Effector memory CD4-positive, alpha-beta T cell (primary cell): Measurements from ENCODE around the gene CPD.
"Not testable (repeated sequence)": the region's sequence is repeated elsewhere in the genome, so short reads cannot be mapped to it uniquely, and the experiment has no call there.

Experiments used
- DNase-seq, 3 donors: peaks; one replicate each; pipeline ENCODE4 v3.0.0-alpha.2; 2020
- H3K27ac ChIP-seq: 2 replicates; pipeline ENCODE4 v1.7.0; 2013; ENCODE audit warnings: mild to moderate bottlenecking, low read length, moderate library complexity; ENCODE audit not compliant: insufficient read depth, poor library complexity, severe bottlenecking
- H3K27me3 ChIP-seq: replicated peaks from 2 replicates; pipeline ENCODE4 v1.7.0; 2013; ENCODE audit warnings: mild to moderate bottlenecking, low read length; ENCODE audit not compliant: insufficient read depth, control insufficient read depth, poor library complexity, severe bottlenecking
- H3K36me3 ChIP-seq: 2 replicates; pipeline ENCODE4 v1.7.0; 2013; ENCODE audit warnings: mild to moderate bottlenecking, low read length, moderate library complexity; ENCODE audit not compliant: control insufficient read depth, insufficient read depth
- H3K4me1 ChIP-seq: 2 replicates; pipeline ENCODE4 v1.7.0; 2013; ENCODE audit warnings: low read length, mild to moderate bottlenecking; ENCODE audit not compliant: control insufficient read depth, insufficient read depth, poor library complexity, severe bottlenecking
- H3K4me3 ChIP-seq: 2 replicates; pipeline ENCODE4 v1.7.0; 2013; ENCODE audit warnings: low read length, low read depth, mild to moderate bottlenecking; ENCODE audit not compliant: insufficient read depth, poor library complexity, severe bottlenecking
- H3K9me3 ChIP-seq: 2 replicates; pipeline ENCODE4 v1.7.0; 2013; ENCODE audit warnings: mild to moderate bottlenecking, low read length, moderate library complexity; ENCODE audit not compliant: control insufficient read depth

The CPD gene

GRCh38 chr17:30450125-30451027, 71.6 kb downstream of the CPD start:
- no peak for DNase-seq
- Histone ChIP-seq H3K27me3 (no peaks in the 10 kb centered on the region), H3K4me3 (no peak overlapping the region), H3K36me3 (peaks cover 17% of the 10 kb centered on the region), H3K27ac (no peak overlapping the region), H3K9me3 (no peaks in the 10 kb centered on the region), H3K4me1 (no peaks in the 10 kb centered on the region)

- no peaks in the 10 kb centered on the region for H3K4me1 ChIP-seq
- H3K27ac ChIP-seq, result no peak overlapping the region
- no peaks in the 10 kb centered on the region for H3K9me3 ChIP-seq
- no peak for DNase-seq
- H3K27me3 ChIP-seq, result no peaks in the 10 kb centered on the region
- peaks cover 30% of the 10 kb centered on the region for H3K36me3 ChIP-seq
- no peak overlapping the region for H3K4me3 ChIP-seq
Measured at GRCh38 chr17:30454635-30455034, 75.9 kb downstream of the CPD start.

GRCh38 chr17:30458371-30458770, 79.6 kb downstream of the CPD start:
- Histone ChIP-seq H3K27me3 (no peaks in the 10 kb centered on the region), H3K4me1 (no peaks in the 10 kb centered on the region), H3K4me3 (no peak overlapping the region), H3K9me3 (no peaks in the 10 kb centered on the region), H3K27ac (no peak overlapping the region), H3K36me3 (peaks cover 35% of the 10 kb centered on the region)
- no peak for DNase-seq

GRCh38 chr17:30458797-30459413, 80.2 kb downstream of the CPD start:
- H3K36me3 ChIP-seq, result peaks cover 36% of the 10 kb centered on the region
- not testable (repeated sequence) for DNase-seq, H3K4me1 ChIP-seq, H3K9me3 ChIP-seq, H3K27me3 ChIP-seq, H3K4me3 ChIP-seq, H3K27ac ChIP-seq

GRCh38 chr17:30468465-30468864, 89.7 kb downstream of the CPD start:
- no peak overlapping the region for H3K27ac ChIP-seq
- no peak for DNase-seq
- H3K27me3 ChIP-seq, result peaks cover 3% of the 10 kb centered on the region
- peaks cover 4% of the 10 kb centered on the region for H3K36me3 ChIP-seq
- no peak overlapping the region for H3K4me3 ChIP-seq
- H3K4me1 ChIP-seq, result no peaks in the 10 kb centered on the region
- H3K9me3 ChIP-seq, result no peaks in the 10 kb centered on the region

- H3K27ac ChIP-seq, result no peak overlapping the region
- peaks cover 6% of the 10 kb centered on the region for H3K4me1 ChIP-seq
- no peaks in the 10 kb centered on the region for H3K36me3 ChIP-seq
- H3K9me3 ChIP-seq, result no peaks in the 10 kb centered on the region
- H3K4me3 ChIP-seq, result no peak overlapping the region
- DNase-seq, result no peak
- H3K27me3 ChIP-seq, result peaks cover 3% of the 10 kb centered on the region
Measured at GRCh38 chr17:30472238-30472890, 93.6 kb downstream of the CPD start.

GRCh38 chr17:30475206-30475605, 96.5 kb downstream of the CPD start:
- Histone ChIP-seq H3K27me3 (peaks cover 3% of the 10 kb centered on the region), H3K9me3 (no peaks in the 10 kb centered on the region)
- DNase-seq, result no peak

GRCh38 chr17:30476726-30477082, 98.0 kb downstream of the CPD start:
- peaks cover 10% of the 10 kb centered on the region for H3K4me1 ChIP-seq
- H3K4me3 ChIP-seq, result peak overlapping the region; percentile 99
- H3K27ac ChIP-seq, result peak overlapping the region; percentile 99
- peak in 1 of 3 donors; percentile 2 for DNase-seq
- H3K9me3 ChIP-seq, result no peaks in the 10 kb centered on the region
- H3K27me3 ChIP-seq, result peaks cover 3% of the 10 kb centered on the region
- H3K36me3 ChIP-seq, result no peaks in the 10 kb centered on the region

More at GRCh38 chr17:30475206-30475605, 96.5 kb downstream of the CPD start:
- Histone ChIP-seq H3K4me3 (no peak overlapping the region), H3K4me1 (peaks cover 10% of the 10 kb centered on the region), H3K27ac (no peak overlapping the region), H3K36me3 (no peaks in the 10 kb centered on the region)

- Histone ChIP-seq H3K27me3 (peaks cover 3% of the 10 kb centered on the region), H3K4me1 (peaks cover 10% of the 10 kb centered on the region), H3K9me3 (no peaks in the 10 kb centered on the region), H3K4me3 (peak within 1 kb of the TSS; percentile 99), H3K27ac (peak within 1 kb of the TSS; percentile 99), H3K36me3 (peaks cover 1% of the 10 kb centered on the region)
- DNase-seq, result peak; percentile 81 to 89 (median 82)
Measured at GRCh38 chr17:30477083-30477773, 98.5 kb downstream of the CPD start, which contains the start of gene GOSR1. Gene GOSR1 (plus strand): TSS chr17:30477408. CDS start chr17:30477434, 26 bp downstream.
